NCI-H524 treated with DMSO at 0.1 percent for 48 hours (cell line): Measurements from ENCODE around the gene ADCY2.
A peak's percentile ranks its signal among the peaks of the same experiment; 100 is the strongest.
"Not testable (repeated sequence)": the region's sequence is repeated elsewhere in the genome, so short reads cannot be mapped to it uniquely, and the experiment has no call there.

Source experiments
- DNase-seq: peaks from one replicate; lab custom pipeline; 2025; lab: John Stamatoyannopoulos, UW

Gene ADCY2

GRCh38 chr5:7395432-7395946 lies 449 bp upstream of the ADCY2 start:
- no peak for DNase-seq

GRCh38 chr5:7396713-7397454 lies 946 bp downstream of the ADCY2 start:
- DNase-seq: no peak

- DNase-seq: no peak
These were observed 2.0 kb downstream of the ADCY2 start for GRCh38 chr5:7397937-7398336.

GRCh38 chr5:7398596-7399280 lies 2.8 kb downstream of the ADCY2 start:
- DNase-seq: no peak

GRCh38 chr5:7405277-7405676 lies 9.3 kb downstream of the ADCY2 start:
- DNase-seq: no peak

GRCh38 chr5:7410936-7411511 lies 15.1 kb downstream of the ADCY2 start:
- DNase-seq: no peak

- DNase-seq: no peak
These were observed 16.5 kb downstream of the ADCY2 start for GRCh38 chr5:7412409-7412808.

GRCh38 chr5:7415123-7415522 lies 19.2 kb downstream of the ADCY2 start:
- no peak for DNase-seq

- DNase-seq: no peak
These were observed 19.9 kb downstream of the ADCY2 start for GRCh38 chr5:7415587-7416535.

GRCh38 chr5:7418276-7418675 lies 22.3 kb downstream of the ADCY2 start:
- no peak for DNase-seq

GRCh38 chr5:7419367-7419766 lies 23.4 kb downstream of the ADCY2 start:
- no peak for DNase-seq

- DNase-seq: no peak
These were observed 23.9 kb downstream of the ADCY2 start for GRCh38 chr5:7419846-7420245.

GRCh38 chr5:7420510-7421280 lies 24.8 kb downstream of the ADCY2 start:
- no peak for DNase-seq

- no peak for DNase-seq
These were observed 26.6 kb downstream of the ADCY2 start for GRCh38 chr5:7422316-7423106.

GRCh38 chr5:7423231-7423630 lies 27.3 kb downstream of the ADCY2 start:
- DNase-seq: not testable (repeated sequence)

GRCh38 chr5:7425830-7426229 lies 29.9 kb downstream of the ADCY2 start:
- DNase-seq: no peak

GRCh38 chr5:7426284-7426683 lies 30.3 kb downstream of the ADCY2 start:
- peak; percentile 74 for DNase-seq

- no peak for DNase-seq
These were observed 39.0 kb downstream of the ADCY2 start for GRCh38 chr5:7434914-7435313.

GRCh38 chr5:7435503-7435902 lies 39.6 kb downstream of the ADCY2 start:
- no peak for DNase-seq

GRCh38 chr5:7436521-7436920 lies 40.6 kb downstream of the ADCY2 start:
- DNase-seq: no peak
